ENCODE measurements around the gene UBE2H. TPM values are rescaled to one million over a fixed set of nuclear protein-coding genes. Genes with fewer than 3 reads are reported as not detected.

Gene UBE2H
- total and polyA plus RNA-seq, 8 donors, result 19.2 to 150 (median 49.0) TPM

- no peaks in the 10 kb centered on the region for H3K36me3 ChIP-seq
- peaks cover 51 to 100% (median 89%) of the 10 kb centered on the region in 3 donors for H3K27me3 ChIP-seq
- TF ChIP-seq CTCF (IDR thresholded peaks at IDR 0.05) (no peak), POLR2AphosphoS5 (IDR thresholded peaks at IDR 0.05) (no peak), EP300 (IDR thresholded peaks at IDR 0.05) (no peak), POLR2A (IDR thresholded peaks at IDR 0.05) (no peak)
- no peak overlapping the region for H3K4me3 ChIP-seq
- H3K9me3 ChIP-seq, result no peaks in the 10 kb centered on the region
- no peak for DNase-seq
- WGBS, 5 donors, result 13 to 21% (median 19%) methylated on average over 10 of the region's 10 CpGs
- H3K27ac ChIP-seq, result no peak overlapping the region
- peaks cover 66 to 75% (median 72%) of the 10 kb centered on the region in 4 donors for H3K4me1 ChIP-seq
- intact Hi-C loops (cut with DNase I; ENCODE audit: low total_unique reads), result no loop called here
These were observed 169.2 kb downstream of the UBE2H start for GRCh38 chr7:129783584-129783919.

- Histone ChIP-seq H3K4me1 (peaks cover 69 to 79% (median 76%) of the 10 kb centered on the region in 4 donors), H3K27me3 (peaks cover 51 to 100% (median 94%) of the 10 kb centered on the region in 3 donors), H3K4me3 (peak overlapping the region in 1 of 4 donors; percentile 83), H3K36me3 (no peaks in the 10 kb centered on the region), H3K27ac (no peak overlapping the region), H3K9me3 (no peaks in the 10 kb centered on the region)
- TF ChIP-seq POLR2AphosphoS5 (IDR thresholded peaks at IDR 0.05) (no peak), CTCF (IDR thresholded peaks at IDR 0.05) (no peak), POLR2A (IDR thresholded peaks at IDR 0.05) (no peak), EP300 (IDR thresholded peaks at IDR 0.05) (no peak)
- DNase-seq, result peak in 1 of 2 donors; percentile 33
- 5 to 14% (median 10%) methylated on average over 32 to 42 of the region's 42 CpGs for WGBS, 5 donors
- intact Hi-C loops (cut with DNase I; ENCODE audit: low total_unique reads), result no loop called here
These were observed 169.8 kb downstream of the UBE2H start for GRCh38 chr7:129782818-129783583.

- TF ChIP-seq EP300 (IDR thresholded peaks at IDR 0.05) (no peak), POLR2A (IDR thresholded peaks at IDR 0.05) (no peak), CTCF (IDR thresholded peaks at IDR 0.05) (no peak)
- Histone ChIP-seq H3K27me3 (peaks cover 51 to 100% (median 100%) of the 10 kb centered on the region in 3 donors), H3K36me3 (no peaks in the 10 kb centered on the region), H3K4me1 (peaks cover 69 to 79% (median 76%) of the 10 kb centered on the region in 4 donors), H3K27ac (no peak overlapping the region), H3K4me3 (peak overlapping the region; percentile 10 to 83 (median 54)), H3K9me3 (no peaks in the 10 kb centered on the region)
- peak in 1 of 2 donors; percentile 40 for DNase-seq
- WGBS, 5 donors, result 2 to 6% (median 3%) methylated on average over 33 to 73 of the region's 73 CpGs
- intact Hi-C loops (cut with DNase I; ENCODE audit: low total_unique reads), result no loop called here
These were observed 170.6 kb downstream of the UBE2H start for GRCh38 chr7:129781928-129782817.

Measured in stomach (tissue), 9 donors.